Heart left ventricle (tissue), 16 donors: ENCODE measurements around the gene DNAI2. TPM values are rescaled to one million over a fixed set of nuclear protein-coding genes. Genes with fewer than 3 reads are reported as not detected.

Source experiments
- ATAC-seq, 4 donors: fragments of 200-7000 bp; cut with Tn5 transposase; one replicate each; pipeline ENCODE4 v1.9.1; 2020 to 2022; ENCODE audit warnings: moderate library complexity in 4 of 4, mild to moderate bottlenecking in 3 of 4, moderate number of reproducible peaks in 1 of 4
- DNase-seq, 5 donors: peaks; one replicate each; pipeline ENCODE4 v3.0.0-alpha.2; 2020
- H3K27ac ChIP-seq, 12 donors: fragments of 200-600 bp; sonication (generic) in 4 of 12; one replicate each; pipeline versions ENCODE4 v1.5.0 to v1.8.0; 2016 to 2022; ENCODE audit warnings: mild to moderate bottlenecking in 2 of 12
- H3K27me3 ChIP-seq, 9 donors: fragments of 200-600 bp; sonication (generic) in 2 of 9; one replicate each; pipeline versions ENCODE4 v1.5.1 to v1.8.0; 2016 to 2022; ENCODE audit warnings: mild to moderate bottlenecking in 3 of 9
- H3K36me3 ChIP-seq, 9 donors: fragments of 200-600 bp; sonication (generic) in 2 of 9; one replicate each; pipeline versions ENCODE4 v1.5.0 to v1.8.0; 2018 to 2022; ENCODE audit warnings: mild to moderate bottlenecking in 2 of 9
- H3K4me1 ChIP-seq, 12 donors: fragments of 200-600 bp; sonication (generic) in 4 of 12; one replicate each; pipeline versions ENCODE4 v1.5.0 to v1.8.0; 2016 to 2022; ENCODE audit warnings: mild to moderate bottlenecking in 3 of 12
- H3K4me3 ChIP-seq, 12 donors: fragments of 200-600 bp; sonication (generic) in 4 of 12; one replicate each; pipeline versions ENCODE4 v1.5.0 to v1.8.0; 2017 to 2022; ENCODE audit warnings: mild to moderate bottlenecking in 9 of 12, moderate library complexity in 4 of 12
- H3K9me3 ChIP-seq, 12 donors: fragments of 200-600 bp; sonication (generic) in 4 of 12; one replicate each; pipeline versions ENCODE4 v1.5.0 to v1.8.0; 2016 to 2022; ENCODE audit warnings: mild to moderate bottlenecking in 1 of 12
- POLR2A ChIP-seq, 2 donors: fragments of 450-650 bp; IDR thresholded peaks; one replicate each; pipeline ENCODE4 v1.6.1; 2017; ENCODE audit warnings: antibody characterized with exemption in 2 of 2, mild to moderate bottlenecking in 2 of 2, moderate library complexity in 2 of 2
- WGBS, 4 donors: extraction: QIAGEN DNeasy Blood & Tissue Kit in 2 of 4; methylation state at CpG; one replicate each; pipeline versions ENCODE4 v1.1.5 to v1.1.7; 2013 to 2018; 5-methylcytosine and 5-hydroxymethylcytosine counted together
- intact Hi-C, 10 donors: fragments of 100-400 bp; cut with DNase I; formaldehyde crosslinking; loops; one replicate each; pipeline versions ENCODE4 v1.11.1 to v1.14.2; 2022
- polyA plus RNA-seq, 2 donors: library from polyadenylated mRNA; stranded (reverse); fragments of 200-250 nt; gene quantifications; one replicate each; pipeline ENCODE4 v1.2.3, GENCODE V29; 2013
- total RNA-seq, 9 donors: library from RNA; depleted of rRNA in 2 of 9; stranded (reverse); fragments of >200 nt in 2 of 9; fragmentation: NEBNext Ultra II Directional in 3 of 9; extraction: Animal tissue kit (Norgen Biotek cat#: 25700) in 3 of 9; gene quantifications; one replicate each; pipeline versions ENCODE4 v1.1.0 to v1.2.4, GENCODE V29; 2016 to 2023
- TF ChIP-seq, protein P1 (sequence below), 12 donors: fragments of 200-600 bp; sonication (generic) in 4 of 12; IDR thresholded peaks; one replicate each; pipeline versions ENCODE4 v1.5.0 to v1.8.0; 2018 to 2022; ENCODE audit warnings: antibody characterized with exemption in 12 of 12, mild to moderate bottlenecking in 5 of 12
- donor health status: ischemic (EF 13 %, LVEDD 7.1; RV severe dilation, severe dysfunction).
- donor health status: healthy with polysubstance abuse.
- donor health status: DM: no; HTN: yes; CAD: no.
- donor health status: DM: no; HTN: no; CAD: no.
- donor health status: ischemic (EF 25% LVEDD 6.9; RV normal size, moderate dysfunction).
- donor health status: ischemic (EF 25% LVEDD 5.7; RV mildly dilated, moderate dysfunction).
- donor health status: healthy.
- donor health status: DM: yes; HTN: yes; CAD: no.
- donor health status: ischemic (EF 35%, LVEDD 5.7; RV mildly dilated, moderate dysfunction).
- donor health status: nonischemic (EF 11% LVEDD 7.7; RV severe dilation, severe dysfunction).
- donor health status: DM: yes; HTN: yes; CAD: no.
- donor health status: PGD.
- donor health status: ischemic (EF 29% LVEDD 5.4; RV normal size, mild dysfunction).
- donor health status: nonischemic (EF 23%, LVEDD 6.1; RV moderate dilation, normal function).

DNAI2 gene
- total and polyA plus RNA-seq, 11 donors, result not detected

DNA sequence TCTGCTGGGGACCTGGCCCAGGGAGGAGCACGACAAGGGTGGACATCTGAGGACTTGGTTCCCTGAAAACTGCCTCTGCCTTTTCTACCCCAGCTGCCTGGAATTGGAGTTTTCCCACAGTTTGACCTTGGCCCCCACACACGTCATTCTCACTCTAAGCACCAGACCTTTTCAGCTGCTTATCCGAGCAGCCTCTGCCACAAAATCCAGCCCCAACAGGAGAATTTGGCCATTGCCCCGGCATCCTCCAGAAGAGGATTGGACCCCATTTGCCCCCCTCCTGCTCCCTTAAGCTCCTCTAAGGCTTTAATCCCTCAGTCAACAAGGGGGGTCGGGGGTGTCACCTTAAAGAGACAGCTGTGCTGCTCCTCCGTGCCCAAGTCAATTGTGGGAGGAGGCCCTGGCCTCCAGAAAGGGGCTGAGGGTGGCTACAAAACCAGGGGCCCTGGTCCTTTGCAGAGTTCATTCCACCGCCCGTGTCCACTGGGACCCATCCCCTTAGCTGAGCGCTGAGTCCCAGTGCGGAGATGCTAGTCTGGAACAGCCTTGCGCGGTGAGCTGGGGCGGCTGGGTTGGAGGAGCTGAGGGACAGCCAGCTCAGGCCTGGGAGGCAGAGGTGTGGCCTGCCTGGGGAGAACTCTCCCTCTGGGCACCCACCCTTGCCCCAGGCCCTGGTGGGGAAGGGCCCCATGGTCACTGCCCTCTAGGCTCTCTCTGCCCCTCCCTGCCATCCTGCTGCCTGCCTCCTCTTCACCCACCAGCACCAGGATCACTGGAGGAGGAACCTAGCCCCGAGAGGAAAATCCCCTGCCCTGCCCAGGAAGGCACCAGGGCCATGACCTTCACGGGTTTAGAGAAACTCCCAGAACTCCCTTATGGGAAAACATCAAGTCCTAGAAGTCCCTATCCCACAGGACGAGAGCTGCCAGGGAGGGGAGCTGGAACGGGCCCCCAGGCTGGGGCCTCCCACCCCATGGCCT, 41.8 kb upstream of the DNAI2 start:
- ATAC-seq, result no peak
- Histone ChIP-seq H3K27ac (no peak overlapping the region), H3K9me3 (no peaks in the 10 kb centered on the region), H3K4me3 (no peak overlapping the region), H3K4me1 (peaks cover 0 to 48% (median 24%) of the 10 kb centered on the region in 12 donors), H3K36me3 (peaks cover 0 to 30% (median 9%) of the 10 kb centered on the region in 9 donors), H3K27me3 (no peaks in the 10 kb centered on the region)
- no peak for DNase-seq
- TF ChIP-seq, protein P1, sequence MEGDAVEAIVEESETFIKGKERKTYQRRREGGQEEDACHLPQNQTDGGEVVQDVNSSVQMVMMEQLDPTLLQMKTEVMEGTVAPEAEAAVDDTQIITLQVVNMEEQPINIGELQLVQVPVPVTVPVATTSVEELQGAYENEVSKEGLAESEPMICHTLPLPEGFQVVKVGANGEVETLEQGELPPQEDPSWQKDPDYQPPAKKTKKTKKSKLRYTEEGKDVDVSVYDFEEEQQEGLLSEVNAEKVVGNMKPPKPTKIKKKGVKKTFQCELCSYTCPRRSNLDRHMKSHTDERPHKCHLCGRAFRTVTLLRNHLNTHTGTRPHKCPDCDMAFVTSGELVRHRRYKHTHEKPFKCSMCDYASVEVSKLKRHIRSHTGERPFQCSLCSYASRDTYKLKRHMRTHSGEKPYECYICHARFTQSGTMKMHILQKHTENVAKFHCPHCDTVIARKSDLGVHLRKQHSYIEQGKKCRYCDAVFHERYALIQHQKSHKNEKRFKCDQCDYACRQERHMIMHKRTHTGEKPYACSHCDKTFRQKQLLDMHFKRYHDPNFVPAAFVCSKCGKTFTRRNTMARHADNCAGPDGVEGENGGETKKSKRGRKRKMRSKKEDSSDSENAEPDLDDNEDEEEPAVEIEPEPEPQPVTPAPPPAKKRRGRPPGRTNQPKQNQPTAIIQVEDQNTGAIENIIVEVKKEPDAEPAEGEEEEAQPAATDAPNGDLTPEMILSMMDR (IDR thresholded peaks at IDR 0.05), result no peak
- no peak for TF ChIP-seq POLR2A (IDR thresholded peaks at IDR 0.05)
- 79 to 84% (median 82%) methylated on average over 8 to 17 of the region's 17 CpGs for WGBS, 4 donors
- intact Hi-C loops, result no loop called here

DNA sequence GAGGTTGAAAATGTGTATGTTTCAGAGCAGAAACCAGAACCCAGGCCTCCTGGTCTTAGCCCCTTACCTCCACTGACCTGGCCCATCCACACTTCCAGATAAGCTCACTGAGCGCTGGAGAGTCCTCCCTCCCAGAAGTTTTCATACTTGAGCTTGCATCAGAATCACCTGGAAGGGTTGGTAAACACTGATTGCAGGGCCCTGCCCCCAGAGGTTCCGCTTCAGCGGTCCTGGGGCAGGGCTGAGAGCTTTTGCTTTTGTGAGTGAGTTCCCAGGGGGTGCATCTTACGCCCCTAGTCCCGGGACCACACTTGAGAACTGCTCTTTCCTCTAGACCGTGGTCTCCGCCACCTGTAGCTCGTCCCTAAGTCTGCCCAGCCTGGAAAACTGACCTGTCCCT, 40.1 kb upstream of the DNAI2 start:
- intact Hi-C loops, result loop anchor here in 1 of 10 donors (2.0 kb wide), 1 partner anchor 15 kb away; no protein-coding TSS in a partner anchor
- Histone ChIP-seq H3K27me3 (no peaks in the 10 kb centered on the region), H3K9me3 (no peaks in the 10 kb centered on the region), H3K4me3 (no peak overlapping the region), H3K4me1 (peaks cover 0 to 51% (median 24%) of the 10 kb centered on the region in 12 donors), H3K27ac (peak overlapping the region in 1 of 12 donors; percentile 91), H3K36me3 (peaks cover 0 to 37% (median 10%) of the 10 kb centered on the region in 9 donors)
- WGBS, 4 donors, result 87 to 96% (median 93%) methylated on average over 7 to 8 of the region's 8 CpGs
- TF ChIP-seq, protein P1 (IDR thresholded peaks at IDR 0.05), result no peak
- no peak for TF ChIP-seq POLR2A (IDR thresholded peaks at IDR 0.05)
- DNase-seq, result no peak
- ATAC-seq, result no peak

DNA sequence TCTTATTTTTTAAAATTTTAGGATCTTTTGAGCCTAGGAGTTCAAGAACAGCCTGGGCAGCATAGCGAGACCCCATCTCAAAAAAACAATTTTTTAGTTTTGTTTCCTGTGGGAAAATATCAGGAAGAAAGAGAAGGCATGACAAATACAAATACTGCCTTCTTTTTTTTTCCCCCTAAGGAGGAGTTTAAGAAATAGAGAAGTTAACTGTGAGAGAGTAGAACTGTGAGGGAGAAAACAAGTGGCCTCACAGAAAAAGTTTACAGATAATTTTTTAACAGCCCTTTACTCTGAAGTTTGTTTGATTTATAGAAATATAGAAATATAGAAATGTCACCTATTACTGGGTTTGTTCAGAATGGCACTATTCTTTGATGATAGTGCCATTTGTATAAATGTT, 39.5 kb upstream of the DNAI2 start:
- Histone ChIP-seq H3K4me3 (peak overlapping the region in 3 of 12 donors; percentile 30 to 43 (median 42)), H3K4me1 (peaks cover 0 to 56% (median 24%) of the 10 kb centered on the region in 12 donors), H3K9me3 (no peaks in the 10 kb centered on the region), H3K36me3 (peaks cover 0 to 42% (median 9%) of the 10 kb centered on the region in 9 donors), H3K27me3 (no peaks in the 10 kb centered on the region), H3K27ac (peak overlapping the region in 9 of 12 donors; percentile 30 to 91 (median 63))
- DNase-seq (no peak), ATAC-seq (no peak)
- WGBS, 4 donors, result 81 to 89% (median 85%) methylated on average over 1 of the region's 1 CpG
- intact Hi-C loops, result loop anchor here in 1 of 10 donors (2.0 kb wide), 1 partner anchor 16 kb away; no protein-coding TSS in a partner anchor
- TF ChIP-seq, protein P1 (IDR thresholded peaks at IDR 0.05), result no peak
- TF ChIP-seq POLR2A (IDR thresholded peaks at IDR 0.05), result no peak

DNA sequence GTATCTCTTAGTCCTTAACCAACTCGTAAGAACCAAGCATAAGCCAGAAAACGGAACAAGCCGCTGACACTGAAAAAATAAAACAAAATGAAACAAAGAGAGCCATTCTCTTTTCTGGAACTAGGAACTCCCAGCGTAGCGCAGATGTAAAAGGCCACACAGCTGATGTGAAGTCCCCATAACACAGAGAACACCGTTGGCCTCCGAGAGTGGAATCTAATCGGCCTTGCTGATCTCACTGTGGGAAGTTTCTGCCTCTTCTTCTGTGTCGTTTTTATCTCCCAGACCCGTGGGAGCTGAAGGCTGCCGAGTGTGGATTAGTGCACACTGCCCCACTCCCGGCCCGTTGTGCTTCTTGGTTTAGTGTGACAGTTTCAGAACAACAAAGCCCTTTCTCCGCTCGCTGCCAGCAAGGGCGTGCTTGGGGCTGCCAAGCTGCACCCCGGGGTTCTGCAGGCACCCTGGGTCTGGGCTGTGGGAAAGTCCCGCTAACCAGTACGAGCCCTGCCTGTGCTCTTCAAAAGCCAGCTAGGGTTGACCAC, 38.9 kb upstream of the DNAI2 start:
- 30 to 50% (median 39%) methylated on average over 12 to 19 of the region's 19 CpGs for WGBS, 4 donors
- H3K27me3 ChIP-seq, result no peaks in the 10 kb centered on the region
- peaks cover 0 to 62% (median 24%) of the 10 kb centered on the region in 12 donors for H3K4me1 ChIP-seq
- peak in 2 of 4 donors; percentile 15 to 36 for ATAC-seq
- DNase-seq, result no peak
- H3K36me3 ChIP-seq, result peaks cover 0 to 41% (median 9%) of the 10 kb centered on the region in 9 donors
- intact Hi-C loops, result loop anchor here in 1 of 10 donors (2.0 kb wide), 1 partner anchor 16 kb away; no protein-coding TSS in a partner anchor
- H3K27ac ChIP-seq, result peak overlapping the region in 11 of 12 donors; percentile 23 to 91 (median 62)
- TF ChIP-seq, protein P1 (IDR thresholded peaks at IDR 0.05), result no peak
- no peak for TF ChIP-seq POLR2A (IDR thresholded peaks at IDR 0.05)
- H3K4me3 ChIP-seq, result peak overlapping the region in 7 of 12 donors; percentile 1 to 43 (median 26)
- H3K9me3 ChIP-seq, result no peaks in the 10 kb centered on the region
